Body of pancreas (tissue), 4 donors: ENCODE data around the gene SNAI3. TPM values are rescaled to one million over a fixed set of nuclear protein-coding genes. Genes with fewer than 3 reads are reported as not detected.

ENCODE experiments used
- ATAC-seq: fragments of 150-250 bp; one replicate; pipeline ENCODE4 v1.9.1; 2016
- DNase-seq, 4 donors: peaks; one replicate each; pipeline ENCODE4 v3.0.0-alpha.2; 2019
- H3K27ac ChIP-seq, 4 donors: fragments of 200-600 bp; sonication (generic); 1 replicate in 3 of 4; 2 replicates in 1 of 4; pipeline versions ENCODE4 v1.5.1 to v1.6.1; 2016 to 2019; ENCODE audit warnings: mild to moderate bottlenecking in 1 of 4, mixed read lengths in 1 of 4, moderate library complexity in 1 of 4
- H3K27me3 ChIP-seq, 2 donors: fragments of 200-600 bp; sonication (generic); one replicate each; pipeline ENCODE4 v1.6.0; 2016; ENCODE audit warnings: mild to moderate bottlenecking in 1 of 2
- H3K36me3 ChIP-seq, 2 donors: fragments of 200-600 bp; sonication (generic); replicated peaks in 1 of 2; 2 replicates each; pipeline ENCODE4 v1.5.1; 2016; ENCODE audit warnings: low read depth in 2 of 2; ENCODE audit not compliant: insufficient read depth in 1 of 2
- H3K4me1 ChIP-seq: fragments of 200-600 bp; sonication (generic); one replicate; pipeline ENCODE4 v1.6.0; 2016
- H3K4me3 ChIP-seq, 2 donors: fragments of 200-600 bp; sonication (generic); 1 replicate in 1 of 2; 2 replicates in 1 of 2; pipeline ENCODE4 v1.5.1; 2016 to 2019
- H3K9me3 ChIP-seq, 3 donors: fragments of 200-600 bp; sonication (generic); 1 replicate in 2 of 3; 2 replicates in 1 of 3; pipeline ENCODE4 v1.5.1; 2016
- CTCF ChIP-seq, 7 experiments: fragments of 450-650 bp in 4 of 7; fragments of 200-600 bp in 3 of 7; sonication (generic) in 3 of 7; IDR thresholded peaks; one replicate each; pipeline ENCODE4 v1.5.1; 2016 to 2019; ENCODE audit warnings: antibody characterized with exemption in 7 of 7
- POLR2A ChIP-seq, 3 donors: fragments of 450-650 bp; IDR thresholded peaks; one replicate each; pipeline ENCODE4 v1.6.1; 2016; ENCODE audit warnings: antibody characterized with exemption in 3 of 3, mild to moderate bottlenecking in 2 of 3
- WGBS, 2 donors: methylation state at CpG; one replicate each; pipeline ENCODE4 v1.1.5; 2017; 5-methylcytosine and 5-hydroxymethylcytosine counted together
- intact Hi-C: fragments of 100-400 bp; cut with DNase I; formaldehyde crosslinking; loops from one replicate; pipeline ENCODE4 v1.15.1; 2023
- total RNA-seq, 2 donors: library from RNA; depleted of rRNA; stranded (reverse); fragments of >200 nt; gene quantifications; one replicate each; pipeline ENCODE4 v1.1.0, GENCODE V29; 2016

The SNAI3 gene
- total RNA-seq, 2 donors from 2014 or later: 0.26 TPM; not detected in 1

- WGBS, 2 donors: 81 to 96% methylated on average over 5 to 14 of the region's 19 CpGs
- Histone ChIP-seq H3K4me1 (no peaks in the 10 kb centered on the region), H3K9me3 (no peaks in the 10 kb centered on the region), H3K27ac (no peak overlapping the region), H3K27me3 (no peaks in the 10 kb centered on the region), H3K4me3 (no peak overlapping the region), H3K36me3 (peaks cover 10 to 31% of the 10 kb centered on the region in 2 donors)
- ATAC-seq (no peak), DNase-seq (no peak)
- intact Hi-C loops: no loop called here
- TF ChIP-seq CTCF (IDR thresholded peaks at IDR 0.05) (no peak), POLR2A (IDR thresholded peaks at IDR 0.05) (no peak)
Observed at GRCh38 chr16:88719933-88720296, 33.6 kb upstream of the SNAI3 start.

GRCh38 chr16:88719267-88719932 lies 33.1 kb upstream of the SNAI3 start:
- Histone ChIP-seq H3K36me3 (peaks cover 10 to 34% of the 10 kb centered on the region in 2 donors), H3K9me3 (no peaks in the 10 kb centered on the region), H3K4me3 (no peak overlapping the region), H3K27me3 (no peaks in the 10 kb centered on the region), H3K27ac (no peak overlapping the region), H3K4me1 (no peaks in the 10 kb centered on the region)
- 75 to 93% methylated on average over 11 to 25 of the region's 29 CpGs for WGBS, 2 donors
- no peak for TF ChIP-seq CTCF (IDR thresholded peaks at IDR 0.05)
- TF ChIP-seq POLR2A (IDR thresholded peaks at IDR 0.05): no peak
- DNase-seq (no peak), ATAC-seq (no peak)
- intact Hi-C loops: no loop called here

GRCh38 chr16:88718178-88718577 lies 31.9 kb upstream of the SNAI3 start:
- Histone ChIP-seq H3K9me3 (no peaks in the 10 kb centered on the region), H3K4me3 (no peak overlapping the region), H3K27me3 (no peaks in the 10 kb centered on the region), H3K4me1 (no peaks in the 10 kb centered on the region), H3K36me3 (peaks cover 10 to 37% of the 10 kb centered on the region in 2 donors), H3K27ac (no peak overlapping the region)
- ATAC-seq: no peak
- TF ChIP-seq CTCF (IDR thresholded peaks at IDR 0.05): no peak
- 89 to 95% methylated on average over 4 to 11 of the region's 11 CpGs for WGBS, 2 donors
- DNase-seq: no peak
- intact Hi-C loops: no loop called here

- no peak for DNase-seq
- Histone ChIP-seq H3K4me1 (no peaks in the 10 kb centered on the region), H3K4me3 (no peak overlapping the region), H3K9me3 (no peaks in the 10 kb centered on the region), H3K27me3 (no peaks in the 10 kb centered on the region), H3K36me3 (peaks cover 10 to 31% of the 10 kb centered on the region in 2 donors), H3K27ac (no peak overlapping the region)
- ATAC-seq: no peak
- TF ChIP-seq CTCF (IDR thresholded peaks at IDR 0.05) (no peak), POLR2A (IDR thresholded peaks at IDR 0.05) (no peak)
- intact Hi-C loops: no loop called here
- WGBS, 2 donors: 96 to 98% methylated on average over 10 to 21 of the region's 21 CpGs
Observed at GRCh38 chr16:88716601-88717001, 30.3 kb upstream of the SNAI3 start.

GRCh38 chr16:88716201-88716600 lies 29.9 kb upstream of the SNAI3 start:
- Histone ChIP-seq H3K9me3 (no peaks in the 10 kb centered on the region), H3K4me3 (no peak overlapping the region), H3K4me1 (no peaks in the 10 kb centered on the region), H3K27ac (no peak overlapping the region), H3K36me3 (peaks cover 10 to 30% of the 10 kb centered on the region in 2 donors), H3K27me3 (no peaks in the 10 kb centered on the region)
- TF ChIP-seq POLR2A (IDR thresholded peaks at IDR 0.05) (no peak), CTCF (IDR thresholded peaks at IDR 0.05) (no peak)
- intact Hi-C loops: no loop called here
- ATAC-seq (no peak), DNase-seq (no peak)
- 92% methylated on average over 14 of the region's 15 CpGs; no CpG with 5 or more reads in 1 of the 2 donors for WGBS, 2 donors
